Peyer's patch (tissue), 4 donors: ENCODE data around the gene TNIK. TPM values are rescaled to one million over a fixed set of nuclear protein-coding genes. Genes with fewer than 3 reads are reported as not detected.

ENCODE experiments used
- DNase-seq, 3 donors: peaks; one replicate each; pipeline ENCODE4 v3.0.0-alpha.2; 2017 to 2019
- H3K27ac ChIP-seq, 4 donors: fragments of 200-600 bp; sonication (generic); one replicate each; pipeline ENCODE4 v1.5.1; 2016 to 2019
- H3K27me3 ChIP-seq, 2 donors: fragments of 200-600 bp; sonication (generic); one replicate each; pipeline ENCODE4 v1.5.1; 2019
- H3K36me3 ChIP-seq, 3 donors: fragments of 200-600 bp; sonication (generic); one replicate each; pipeline ENCODE4 v1.5.1; 2016 to 2019
- H3K4me1 ChIP-seq, 4 donors: fragments of 200-600 bp; sonication (generic); one replicate each; pipeline ENCODE4 v1.5.1; 2016 to 2019
- H3K4me3 ChIP-seq, 4 donors: fragments of 200-600 bp; sonication (generic); 1 replicate in 3 of 4; 2 replicates in 1 of 4; pipeline ENCODE4 v1.5.1; 2016 to 2019; ENCODE audit warnings: mild to moderate bottlenecking in 1 of 4
- H3K9me3 ChIP-seq, 4 donors: fragments of 200-600 bp; sonication (generic); one replicate each; pipeline ENCODE4 v1.5.1; 2016 to 2019; ENCODE audit warnings: mild to moderate bottlenecking in 1 of 4
- CTCF ChIP-seq, 6 experiments: fragments of 450-650 bp in 4 of 6; fragments of 200-600 bp in 2 of 6; sonication (generic) in 1 of 6; IDR thresholded peaks; one replicate each; pipeline ENCODE4 v1.5.1; 2017 to 2019; ENCODE audit warnings: antibody characterized with exemption in 6 of 6, mild to moderate bottlenecking in 3 of 6, moderate library complexity in 1 of 6
- POLR2A ChIP-seq, 2 donors: fragments of 450-650 bp; IDR thresholded peaks; one replicate each; pipeline ENCODE4 v1.5.1; 2017; ENCODE audit warnings: antibody characterized with exemption in 2 of 2, mild to moderate bottlenecking in 2 of 2, moderate library complexity in 2 of 2
- total RNA-seq, 4 donors: library from RNA; depleted of rRNA; stranded (reverse); fragments of >200 nt; gene quantifications; one replicate each; pipeline ENCODE4 v1.1.0, GENCODE V29; 2016

TNIK gene
- total RNA-seq, 4 donors from 2014 or later: 37.1 to 84.8 (median 74.4) TPM

- Histone ChIP-seq H3K4me3 (no peak overlapping the region), H3K4me1 (peaks cover 0 to 9% (median 0%) of the 10 kb centered on the region in 4 donors), H3K27me3 (no peaks in the 10 kb centered on the region), H3K36me3 (no peaks in the 10 kb centered on the region), H3K9me3 (no peaks in the 10 kb centered on the region), H3K27ac (no peak overlapping the region)
- DNase-seq: no peak
- TF ChIP-seq CTCF (IDR thresholded peaks at IDR 0.05): no peak
- no peak for TF ChIP-seq POLR2A (IDR thresholded peaks at IDR 0.05)
Observed at GRCh38 chr3:171335559-171335958, 124.6 kb downstream of the TNIK start.

GRCh38 chr3:171334465-171334811 lies 125.8 kb downstream of the TNIK start:
- Histone ChIP-seq H3K9me3 (no peaks in the 10 kb centered on the region), H3K4me3 (no peak overlapping the region), H3K36me3 (no peaks in the 10 kb centered on the region), H3K4me1 (peaks cover 0 to 10% (median 0%) of the 10 kb centered on the region in 4 donors), H3K27ac (peak overlapping the region in 1 of 4 donors; percentile 1), H3K27me3 (no peaks in the 10 kb centered on the region)
- no peak for DNase-seq
- TF ChIP-seq CTCF (IDR thresholded peaks at IDR 0.05) (no peak), POLR2A (IDR thresholded peaks at IDR 0.05) (no peak)

GRCh38 chr3:171333784-171334464 lies 126.3 kb downstream of the TNIK start:
- Histone ChIP-seq H3K27ac (peak overlapping the region in 1 of 4 donors; percentile 1), H3K4me1 (peaks cover 0 to 15% (median 0%) of the 10 kb centered on the region in 4 donors), H3K27me3 (no peaks in the 10 kb centered on the region), H3K36me3 (no peaks in the 10 kb centered on the region), H3K4me3 (no peak overlapping the region), H3K9me3 (no peaks in the 10 kb centered on the region)
- TF ChIP-seq CTCF (IDR thresholded peaks at IDR 0.05) (no peak), POLR2A (IDR thresholded peaks at IDR 0.05) (no peak)
- DNase-seq: no peak

GRCh38 chr3:171330938-171331337 lies 129.3 kb downstream of the TNIK start:
- H3K9me3 ChIP-seq: no peaks in the 10 kb centered on the region
- TF ChIP-seq POLR2A (IDR thresholded peaks at IDR 0.05) (no peak), CTCF (IDR thresholded peaks at IDR 0.05) (no peak)
- H3K4me3 ChIP-seq: no peak overlapping the region
- no peak overlapping the region for H3K27ac ChIP-seq
- no peaks in the 10 kb centered on the region for H3K27me3 ChIP-seq
- DNase-seq: no peak
- peaks cover 0 to 15% (median 0%) of the 10 kb centered on the region in 4 donors for H3K4me1 ChIP-seq
- no peaks in the 10 kb centered on the region for H3K36me3 ChIP-seq

GRCh38 chr3:171329746-171330145 lies 130.5 kb downstream of the TNIK start:
- DNase-seq: no peak
- H3K27ac ChIP-seq: no peak overlapping the region

More at GRCh38 chr3:171329746-171330145, 130.5 kb downstream of the TNIK start:
- Histone ChIP-seq H3K9me3 (no peaks in the 10 kb centered on the region), H3K4me3 (no peak overlapping the region), H3K27me3 (no peaks in the 10 kb centered on the region), H3K4me1 (peaks cover 0 to 15% (median 0%) of the 10 kb centered on the region in 4 donors), H3K36me3 (no peaks in the 10 kb centered on the region)
- no peak for TF ChIP-seq CTCF (IDR thresholded peaks at IDR 0.05)
- no peak for TF ChIP-seq POLR2A (IDR thresholded peaks at IDR 0.05)
